ENCODE results near the gene FLII.
"Not testable (repeated sequence)": the region's sequence is repeated elsewhere in the genome, so short reads cannot be mapped to it uniquely, and the experiment has no call there.

FLII gene

GRCh38 chr17:18224053-18224386 lies 34.5 kb downstream of the FLII start:
- no peak for TF ChIP-seq CTCF (conservative IDR thresholded peaks at IDR 0.05; ENCODE audit: low read length)
- DNase-seq (ENCODE audit: low read depth) = no peak
- no peak overlapping the region for H3K4me3 ChIP-seq (ENCODE audit: low read length)

- no peak overlapping the region for H3K4me3 ChIP-seq (ENCODE audit: low read length)
- no peak for TF ChIP-seq CTCF (conservative IDR thresholded peaks at IDR 0.05; ENCODE audit: low read length)
- DNase-seq (ENCODE audit: low read depth) = peak; percentile 38
Measured at GRCh38 chr17:18218756-18219415, 39.7 kb downstream of the FLII start.

GRCh38 chr17:18217412-18218015 lies 41.0 kb downstream of the FLII start:
- peak; percentile 95 for TF ChIP-seq CTCF (conservative IDR thresholded peaks at IDR 0.05; ENCODE audit: low read length)

GRCh38 chr17:18216906-18217305 lies 41.6 kb downstream of the FLII start:
- not testable (repeated sequence) for DNase-seq (ENCODE audit: low read depth); H3K4me3 ChIP-seq (ENCODE audit: low read length)

More at GRCh38 chr17:18217412-18218015, 41.0 kb downstream of the FLII start:
- H3K4me3 ChIP-seq (ENCODE audit: low read length) = no peak overlapping the region
- peak; percentile 46 for DNase-seq (ENCODE audit: low read depth)

- no peak for DNase-seq (ENCODE audit: low read depth)
- H3K4me3 ChIP-seq (ENCODE audit: low read length) = no peak overlapping the region
- no peak for TF ChIP-seq CTCF (conservative IDR thresholded peaks at IDR 0.05; ENCODE audit: low read length)
Measured at GRCh38 chr17:18213666-18214270, 44.8 kb downstream of the FLII start.

GRCh38 chr17:18208092-18208491 lies 50.4 kb downstream of the FLII start:
- no peak for DNase-seq (ENCODE audit: low read depth)

GRCh38 chr17:18206962-18207361 lies 51.6 kb downstream of the FLII start:
- H3K4me3 ChIP-seq (ENCODE audit: low read length) = no peak overlapping the region
- DNase-seq (ENCODE audit: low read depth) = no peak
- no peak for TF ChIP-seq CTCF (conservative IDR thresholded peaks at IDR 0.05; ENCODE audit: low read length)

More at GRCh38 chr17:18208092-18208491, 50.4 kb downstream of the FLII start:
- H3K4me3 ChIP-seq (ENCODE audit: low read length) = no peak overlapping the region
- TF ChIP-seq CTCF (conservative IDR thresholded peaks at IDR 0.05; ENCODE audit: low read length) = no peak
